ENCODE data around the gene C2orf68. TPM values are rescaled to one million over a fixed set of nuclear protein-coding genes. Genes with fewer than 3 reads are reported as not detected.

C2orf68 gene
- total and polyA plus RNA-seq, 9 of the 15 experiments (the other 6 are each of a cell fraction or from before 2014, with no cell fraction given) = 22.1 to 50.0 (median 31.8) TPM

DNA sequence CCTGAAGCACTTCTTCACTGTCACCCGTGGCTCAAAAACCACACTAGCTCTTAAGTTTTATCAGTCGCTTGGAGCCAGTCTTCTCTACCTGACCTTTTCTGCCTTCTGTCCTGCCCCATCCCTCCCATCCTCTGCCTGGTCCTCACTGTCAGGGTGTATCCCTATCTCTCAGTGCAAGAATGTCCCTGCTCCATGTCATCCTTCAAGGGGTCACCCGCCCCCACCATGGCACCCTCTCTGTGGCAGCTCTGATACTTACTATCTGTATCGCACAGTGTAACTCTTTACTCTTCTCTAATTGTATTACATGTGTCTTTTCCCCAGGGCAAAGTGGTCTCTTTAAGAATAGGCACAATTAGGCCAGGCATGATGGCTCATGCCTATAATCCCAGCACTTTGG is 23.2 kb downstream of the C2orf68 start (continued):
- TF ChIP-seq ETV6 (IDR thresholded peaks at IDR 0.05; ENCODE audit: borderline replicate concordance in 1 of 2, low read depth in 2 of 2, low read length in 1 of 2) (no peak), ETV6 (CRISPR knock-in tag; IDR thresholded peaks at IDR 0.05; ENCODE audit: borderline replicate concordance) (no peak), TEAD4 (IDR thresholded peaks at IDR 0.05; ENCODE audit: low read length) (peak; percentile 54; the same call in 1 of the 2 replicates), TEAD4 (CRISPR knock-in tag; IDR thresholded peaks at IDR 0.05; ENCODE audit: borderline replicate concordance) (no peak), MTA1 (IDR thresholded peaks at IDR 0.05; ENCODE audit: borderline replicate concordance) (no peak), MXI1 (IDR thresholded peaks at IDR 0.05; ENCODE audit: low read depth, low read length) (no peak), CC2D1A (IDR thresholded peaks at IDR 0.05) (peak; percentile 30; the same call in 1 of the 2 replicates), ZNF408 (CRISPR knock-in tag; IDR thresholded peaks at IDR 0.05; ENCODE audit: low read depth) (no peak), ZC3H8 (IDR thresholded peaks at IDR 0.05) (no peak), STAT5A (IDR thresholded peaks at IDR 0.05; ENCODE audit: borderline replicate concordance, low read length) (0 out of 2 replicates have a peak, but pooled peaks have one; percentile 41), ZNF76 (CRISPR knock-in tag; IDR thresholded peaks at IDR 0.05; ENCODE audit: borderline replicate concordance) (no peak), POLR2AphosphoS5 (IDR thresholded peaks at IDR 0.05; ENCODE audit: control insufficient read depth, insufficient read depth, low read depth, low read length) (peak; percentile 77; the same call in 1 of the 2 replicates), HDAC1 (IDR thresholded peaks at IDR 0.05) (peak in 1 of 2 experiments; percentile 37; a peak in 1 of 4 replicates)
- TF ChIP-seq, protein P1, sequence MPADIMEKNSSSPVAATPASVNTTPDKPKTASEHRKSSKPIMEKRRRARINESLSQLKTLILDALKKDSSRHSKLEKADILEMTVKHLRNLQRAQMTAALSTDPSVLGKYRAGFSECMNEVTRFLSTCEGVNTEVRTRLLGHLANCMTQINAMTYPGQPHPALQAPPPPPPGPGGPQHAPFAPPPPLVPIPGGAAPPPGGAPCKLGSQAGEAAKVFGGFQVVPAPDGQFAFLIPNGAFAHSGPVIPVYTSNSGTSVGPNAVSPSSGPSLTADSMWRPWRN (IDR thresholded peaks at IDR 0.05; ENCODE audit: low read depth) = no peak
- TF ChIP-seq, protein P2, sequence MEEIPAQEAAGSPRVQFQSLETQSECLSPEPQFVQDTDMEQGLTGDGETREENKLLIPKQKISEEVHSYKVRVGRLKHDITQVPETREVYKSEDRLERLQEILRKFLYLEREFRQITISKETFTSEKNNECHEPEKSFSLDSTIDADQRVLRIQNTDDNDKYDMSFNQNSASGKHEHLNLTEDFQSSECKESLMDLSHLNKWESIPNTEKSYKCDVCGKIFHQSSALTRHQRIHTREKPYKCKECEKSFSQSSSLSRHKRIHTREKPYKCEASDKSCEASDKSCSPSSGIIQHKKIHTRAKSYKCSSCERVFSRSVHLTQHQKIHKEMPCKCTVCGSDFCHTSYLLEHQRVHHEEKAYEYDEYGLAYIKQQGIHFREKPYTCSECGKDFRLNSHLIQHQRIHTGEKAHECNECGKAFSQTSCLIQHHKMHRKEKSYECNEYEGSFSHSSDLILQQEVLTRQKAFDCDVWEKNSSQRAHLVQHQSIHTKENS (CRISPR knock-in tag; IDR thresholded peaks at IDR 0.05) = no peak
- TF ChIP-seq, protein P3, sequence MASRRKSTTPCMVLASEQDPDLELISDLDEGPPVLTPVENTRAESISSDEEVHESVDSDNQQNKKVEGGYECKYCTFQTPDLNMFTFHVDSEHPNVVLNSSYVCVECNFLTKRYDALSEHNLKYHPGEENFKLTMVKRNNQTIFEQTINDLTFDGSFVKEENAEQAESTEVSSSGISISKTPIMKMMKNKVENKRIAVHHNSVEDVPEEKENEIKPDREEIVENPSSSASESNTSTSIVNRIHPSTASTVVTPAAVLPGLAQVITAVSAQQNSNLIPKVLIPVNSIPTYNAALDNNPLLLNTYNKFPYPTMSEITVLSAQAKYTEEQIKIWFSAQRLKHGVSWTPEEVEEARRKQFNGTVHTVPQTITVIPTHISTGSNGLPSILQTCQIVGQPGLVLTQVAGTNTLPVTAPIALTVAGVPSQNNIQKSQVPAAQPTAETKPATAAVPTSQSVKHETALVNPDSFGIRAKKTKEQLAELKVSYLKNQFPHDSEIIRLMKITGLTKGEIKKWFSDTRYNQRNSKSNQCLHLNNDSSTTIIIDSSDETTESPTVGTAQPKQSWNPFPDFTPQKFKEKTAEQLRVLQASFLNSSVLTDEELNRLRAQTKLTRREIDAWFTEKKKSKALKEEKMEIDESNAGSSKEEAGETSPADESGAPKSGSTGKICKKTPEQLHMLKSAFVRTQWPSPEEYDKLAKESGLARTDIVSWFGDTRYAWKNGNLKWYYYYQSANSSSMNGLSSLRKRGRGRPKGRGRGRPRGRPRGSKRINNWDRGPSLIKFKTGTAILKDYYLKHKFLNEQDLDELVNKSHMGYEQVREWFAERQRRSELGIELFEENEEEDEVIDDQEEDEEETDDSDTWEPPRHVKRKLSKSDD (conservative IDR thresholded peaks at IDR 0.05; ENCODE audit: low read length) = no peak
- TF ChIP-seq, protein P4, sequence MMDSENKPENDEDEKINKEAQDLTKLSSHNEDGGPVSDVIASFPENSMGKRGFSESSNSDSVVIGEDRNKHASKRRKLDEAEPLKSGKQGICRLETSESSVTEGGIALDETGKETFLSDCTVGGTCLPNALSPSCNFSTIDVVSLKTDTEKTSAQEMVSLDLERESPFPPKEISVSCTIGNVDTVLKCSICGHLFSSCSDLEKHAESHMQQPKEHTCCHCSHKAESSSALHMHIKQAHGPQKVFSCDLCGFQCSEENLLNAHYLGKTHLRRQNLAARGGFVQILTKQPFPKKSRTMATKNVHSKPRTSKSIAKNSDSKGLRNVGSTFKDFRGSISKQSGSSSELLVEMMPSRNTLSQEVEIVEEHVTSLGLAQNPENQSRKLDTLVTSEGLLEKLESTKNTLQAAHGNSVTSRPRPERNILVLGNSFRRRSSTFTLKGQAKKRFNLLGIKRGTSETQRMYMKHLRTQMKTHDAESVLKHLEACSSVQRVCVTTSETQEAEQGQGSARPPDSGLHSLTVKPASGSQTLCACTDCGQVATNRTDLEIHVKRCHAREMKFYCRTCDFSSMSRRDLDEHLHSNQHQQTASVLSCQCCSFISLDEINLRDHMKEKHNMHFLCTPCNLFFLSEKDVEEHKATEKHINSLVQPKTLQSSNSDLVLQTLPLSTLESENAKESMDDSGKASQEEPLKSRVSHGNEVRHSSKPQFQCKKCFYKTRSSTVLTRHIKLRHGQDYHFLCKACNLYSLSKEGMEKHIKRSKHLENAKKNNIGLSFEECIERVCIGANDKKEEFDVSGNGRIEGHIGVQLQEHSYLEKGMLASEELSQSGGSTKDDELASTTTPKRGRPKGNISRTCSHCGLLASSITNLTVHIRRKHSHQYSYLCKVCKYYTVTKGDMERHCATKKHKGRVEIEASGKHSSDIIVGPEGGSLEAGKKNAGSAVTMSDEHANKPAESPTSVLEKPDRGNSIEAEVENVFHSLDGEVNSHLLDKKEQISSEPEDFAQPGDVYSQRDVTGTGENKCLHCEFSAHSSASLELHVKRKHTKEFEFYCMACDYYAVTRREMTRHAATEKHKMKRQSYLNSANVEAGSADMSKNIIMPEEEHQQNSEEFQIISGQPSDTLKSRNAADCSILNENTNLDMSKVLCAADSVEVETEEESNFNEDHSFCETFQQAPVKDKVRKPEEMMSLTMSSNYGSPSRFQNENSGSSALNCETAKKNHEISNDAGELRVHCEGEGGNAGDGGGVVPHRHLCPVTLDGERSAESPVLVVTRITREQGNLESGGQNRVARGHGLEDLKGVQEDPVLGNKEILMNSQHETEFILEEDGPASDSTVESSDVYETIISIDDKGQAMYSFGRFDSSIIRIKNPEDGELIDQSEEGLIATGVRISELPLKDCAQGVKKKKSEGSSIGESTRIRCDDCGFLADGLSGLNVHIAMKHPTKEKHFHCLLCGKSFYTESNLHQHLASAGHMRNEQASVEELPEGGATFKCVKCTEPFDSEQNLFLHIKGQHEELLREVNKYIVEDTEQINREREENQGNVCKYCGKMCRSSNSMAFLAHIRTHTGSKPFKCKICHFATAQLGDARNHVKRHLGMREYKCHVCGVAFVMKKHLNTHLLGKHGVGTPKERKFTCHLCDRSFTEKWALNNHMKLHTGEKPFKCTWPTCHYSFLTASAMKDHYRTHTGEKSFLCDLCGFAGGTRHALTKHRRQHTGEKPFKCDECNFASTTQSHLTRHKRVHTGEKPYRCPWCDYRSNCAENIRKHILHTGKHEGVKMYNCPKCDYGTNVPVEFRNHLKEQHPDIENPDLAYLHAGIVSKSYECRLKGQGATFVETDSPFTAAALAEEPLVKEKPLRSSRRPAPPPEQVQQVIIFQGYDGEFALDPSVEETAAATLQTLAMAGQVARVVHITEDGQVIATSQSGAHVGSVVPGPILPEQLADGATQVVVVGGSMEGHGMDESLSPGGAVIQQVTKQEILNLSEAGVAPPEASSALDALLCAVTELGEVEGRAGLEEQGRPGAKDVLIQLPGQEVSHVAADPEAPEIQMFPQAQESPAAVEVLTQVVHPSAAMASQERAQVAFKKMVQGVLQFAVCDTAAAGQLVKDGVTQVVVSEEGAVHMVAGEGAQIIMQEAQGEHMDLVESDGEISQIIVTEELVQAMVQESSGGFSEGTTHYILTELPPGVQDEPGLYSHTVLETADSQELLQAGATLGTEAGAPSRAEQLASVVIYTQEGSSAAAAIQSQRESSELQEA (IDR thresholded peaks at IDR 0.05; ENCODE audit: low read depth) = no peak
